Endothelial cell of umbilical vein (primary cell): Measurements from ENCODE around the gene LIN7C. TPM values are rescaled to one million over a fixed set of nuclear protein-coding genes. Genes with fewer than 3 reads are reported as not detected.

Experiments
- BruUV-seq: library from RNA; stranded (reverse); fragments of 400-500 nt; replicated peaks from 2 replicates; lab custom pipeline; 2021; lab: Mats Ljungman, UMichigan
- CTCF ChIA-PET: fragments of 300-600, 350-600 bp; sonication (Branson Sonifier 250); formaldehyde crosslinking; loops from one replicate; lab custom pipeline; 2021; ENCODE audit warnings: antibody characterized with exemption, inconsistent platforms; lab: Charles Lee
- POLR2A ChIA-PET: fragments of 300-600, 350-600 bp; sonication (Branson Sonifier 250); formaldehyde crosslinking; loops from one replicate; lab custom pipeline; 2021; ENCODE audit warnings: antibody characterized with exemption, inconsistent platforms; lab: Charles Lee
- DNase-seq: peaks from one replicate; pipeline ENCODE4 v3.0.0-alpha.2; 2011; ENCODE audit warnings: low read depth, low spot score
- FAIRE-seq: peaks from 2 replicates; lab custom pipeline; 2011; peaks lifted over from hg19 to GRCh38; lab: Jason Lieb, UNC
- H2AFZ ChIP-seq: 2 replicates; pipeline ENCODE4 v1.6.0; 2012; ENCODE audit warnings: low read depth, low read length, control low read depth, inconsistent platforms
- H3K27ac ChIP-seq: 2 replicates; pipeline ENCODE4 v1.5.1; 2011; ENCODE audit warnings: low read depth, mild to moderate bottlenecking, control low read depth, low read length, moderate library complexity; ENCODE audit not compliant: insufficient read depth
- H3K27me3 ChIP-seq, 2 experiments: 2 replicates each; pipeline versions ENCODE4 v1.6.0 to v1.6.1; 2011; ENCODE audit warnings: low read length in 2 of 2, mixed read lengths in 1 of 2; ENCODE audit not compliant: control insufficient read depth in 2 of 2, insufficient read depth in 2 of 2
- H3K36me3 ChIP-seq, 2 experiments: 2 replicates in 1 of 2; 3 replicates in 1 of 2; pipeline ENCODE4 v1.5.1; 2011; ENCODE audit warnings: low read length in 2 of 2, mild to moderate bottlenecking in 1 of 2, moderate library complexity in 1 of 2; ENCODE audit not compliant: control insufficient read depth in 2 of 2, insufficient read depth in 2 of 2; ENCODE audit errors: extremely low read depth in 1 of 2
- H3K4me1 ChIP-seq: 3 replicates; pipeline ENCODE4 v1.5.1; 2011; ENCODE audit warnings: mild to moderate bottlenecking, low read length; ENCODE audit not compliant: control insufficient read depth, insufficient read depth; ENCODE audit errors: extremely low read depth
- H3K4me2 ChIP-seq: 2 replicates; pipeline ENCODE4 v1.6.1; 2011; ENCODE audit warnings: low read length, control low read depth, mixed read lengths; ENCODE audit not compliant: insufficient read depth
- H3K4me3 ChIP-seq, 3 experiments: fragments of 200-600 bp in 1 of 3; sonication (generic), shearing (Covaris generic) in 1 of 3; replicated peaks in 1 of 3; 2 replicates each; pipeline ENCODE4 v1.5.1; 2011 to 2016; ENCODE audit warnings: control low read depth in 3 of 3, low read length in 3 of 3, mild to moderate bottlenecking in 2 of 3, inconsistent platforms in 1 of 3, low read depth in 1 of 3, moderate library complexity in 1 of 3; ENCODE audit not compliant: insufficient read depth in 1 of 3
- H3K79me2 ChIP-seq: 2 replicates; pipeline ENCODE4 v1.6.0; 2012; ENCODE audit warnings: low read length, inconsistent platforms; ENCODE audit not compliant: control insufficient read depth, insufficient read depth
- H3K9ac ChIP-seq: replicated peaks from 2 replicates; pipeline ENCODE3; 2011; ENCODE audit warnings: low read length, control low read depth; ENCODE audit not compliant: insufficient read depth; ENCODE audit errors: extremely low read depth
- H3K9me1 ChIP-seq: replicated peaks from 3 replicates; pipeline ENCODE4 v1.6.0; 2011; ENCODE audit warnings: mild to moderate bottlenecking, low read length; ENCODE audit not compliant: control insufficient read depth, insufficient read depth; ENCODE audit errors: extremely low read depth
- H3K9me3 ChIP-seq: replicated peaks from 2 replicates; pipeline ENCODE4 v1.5.1; 2012; ENCODE audit warnings: low read length, inconsistent platforms; ENCODE audit not compliant: control insufficient read depth, insufficient read depth
- H4K20me1 ChIP-seq: replicated peaks from 2 replicates; pipeline ENCODE3; 2011; ENCODE audit warnings: mild to moderate bottlenecking, low read length; ENCODE audit not compliant: control insufficient read depth, insufficient read depth; ENCODE audit errors: extremely low read depth
- CTCF ChIP-seq, 2 donors: IDR thresholded peaks; 1 replicate in 1 of 2; 2 replicates in 1 of 2; pipeline ENCODE4 v1.5.1; 2011; ENCODE audit warnings: low read length in 2 of 2, mild to moderate bottlenecking in 2 of 2, moderate library complexity in 2 of 2, control low read depth in 1 of 2, inconsistent platforms in 1 of 2, low read depth in 1 of 2; ENCODE audit not compliant: insufficient read depth in 1 of 2; ENCODE audit errors: extremely low read depth in 1 of 2
- EZH2 ChIP-seq: IDR thresholded peaks from 2 replicates; pipeline ENCODE4 v1.6.1; 2012; ENCODE audit warnings: borderline replicate concordance, low read depth, mild to moderate bottlenecking, moderate library complexity, low read length, inconsistent platforms; ENCODE audit not compliant: severe bottlenecking
- FOS ChIP-seq: IDR thresholded peaks from 2 replicates; pipeline ENCODE4 v1.6.1; 2011; ENCODE audit warnings: mild to moderate bottlenecking, low read length, moderate library complexity, borderline replicate concordance; ENCODE audit not compliant: insufficient read depth
- GATA2 ChIP-seq: IDR thresholded peaks from 2 replicates; pipeline ENCODE4 v1.7.0; 2011; ENCODE audit warnings: low read depth, mild to moderate bottlenecking, moderate library complexity, mixed read lengths, low read length; ENCODE audit not compliant: insufficient read length, insufficient read depth
- JUN ChIP-seq: IDR thresholded peaks from 2 replicates; pipeline ENCODE4 v1.6.1; 2011; ENCODE audit warnings: borderline replicate concordance, low read depth; ENCODE audit not compliant: insufficient read length, insufficient read depth
- MAX ChIP-seq: IDR thresholded peaks from 2 replicates; pipeline ENCODE4 v1.6.1; 2011; ENCODE audit not compliant: insufficient read depth, insufficient read length
- MYC ChIP-seq: IDR thresholded peaks from one replicate; pipeline ENCODE4 v1.6.1; 2011; ENCODE audit warnings: mild to moderate bottlenecking, low read depth, low read length
- POLR2A ChIP-seq: IDR thresholded peaks from 2 replicates; pipeline ENCODE4 v1.6.1; 2012; ENCODE audit warnings: low read depth, mild to moderate bottlenecking, control low read depth, low read length
- POLR2AphosphoS5 ChIP-seq: IDR thresholded peaks from 2 replicates; pipeline ENCODE4 v1.6.1; 2012; ENCODE audit warnings: low read depth, mild to moderate bottlenecking, control low read depth, low read length, moderate library complexity; ENCODE audit not compliant: insufficient read depth
- dilution Hi-C: fragments of 300-500 bp; cut with MboI; formaldehyde crosslinking; loops from one replicate; pipeline ENCODE4 v1.15.0; 2019; ENCODE audit warnings: low sequenced_read_pairs; ENCODE audit not compliant: extremely low pct_ligation_motif_present
- intact Hi-C: fragments of 100-400 bp; cut with micrococcal nuclease; formaldehyde crosslinking; loops from one replicate; pipeline ENCODE4 v1.10.0; 2022
- polyA plus RNA-seq, 4 experiments: library from polyadenylated mRNA; depleted of rRNA in 3 of 4; stranded (reverse) in 3 of 4; unstranded in 1 of 4; fragments of >200 nt; gene quantifications; 2 replicates each; pipeline versions ENCODE4 v1.2.1 to v1.2.3, GENCODE V29; 2011 to 2012; ENCODE audit warnings: missing spikeins in 1 of 4
- total RNA-seq: library from RNA; stranded (reverse); gene quantifications from 2 replicates; pipeline ENCODE4 v1.2.3, GENCODE V29; 2021

The LIN7C gene
- total and polyA plus RNA-seq, 2 donors (not counting 3 experiments of a cell fraction or from before 2014, with no cell fraction given): 7.1 to 24.9 TPM

GRCh38 chr11:27477831-27478230 is 28.7 kb downstream of the LIN7C start:
- TF ChIP-seq EZH2: no peak
- no peak for TF ChIP-seq POLR2A
- no peak for TF ChIP-seq CTCF (IDR thresholded peaks at IDR 0.05; ENCODE audit: extremely low read depth in 1 of 2, insufficient read depth in 1 of 2, low read depth in 1 of 2, low read length in 2 of 2)
- TF ChIP-seq POLR2AphosphoS5: no peak
- TF ChIP-seq MYC: no peak
- no peak for TF ChIP-seq MAX
- no peak for TF ChIP-seq FOS
- TF ChIP-seq GATA2: no peak
- TF ChIP-seq JUN: no peak
- H3K27me3 ChIP-seq: no peaks in the 10 kb centered on the region
- H3K4me2 ChIP-seq: no peak overlapping the region
- POLR2A ChIA-PET: no interaction called here
- intact Hi-C loops (no loop called here), dilution Hi-C loops (loop anchor here (25.0 kb wide), 1 partner anchor 291 kb away; no protein-coding TSS in a partner anchor)
- no peaks in the 10 kb centered on the region for H3K4me1 ChIP-seq
- no peak for FAIRE-seq
- H3K9ac ChIP-seq: no peak overlapping the region
- no peaks in the 10 kb centered on the region for H3K9me3 ChIP-seq
- no peak overlapping the region for H3K27ac ChIP-seq
- no TSS peak for BruUV-seq
- no peak overlapping the region for H3K4me3 ChIP-seq
- no peak overlapping the region for H2AFZ ChIP-seq
- H3K36me3 ChIP-seq: no peaks in the 10 kb centered on the region
- no peaks in the 10 kb centered on the region for H3K79me2 ChIP-seq
- DNase-seq: no peak
- H3K9me1 ChIP-seq: no peaks in the 10 kb centered on the region
- CTCF ChIA-PET: interaction anchor here (3.8 kb wide), 1 partner anchor 294 kb away, joined by 13 read pairs; no protein-coding TSS in a partner anchor
- no peaks in the 10 kb centered on the region for H4K20me1 ChIP-seq
